ENCODE results near the gene OR5H15. TPM values are rescaled to one million over a fixed set of nuclear protein-coding genes. Genes with fewer than 3 reads are reported as not detected.
"Not testable (repeated sequence)": the region's sequence is repeated elsewhere in the genome, so short reads cannot be mapped to it uniquely, and the experiment has no call there.

OR5H15 gene
- not detected in 2 replicates for total RNA-seq
- long read RNA-seq = 0 reads

GRCh38 chr3:98166396-98166795 is at the start of gene OR5H15:
Gene OR5H15, plus strand, starts transcription at chr3:98166696. Its CDS starts 2,004 bp downstream, at chr3:98168700.
- H3K9me3 Mint-ChIP-seq (ENCODE audit: low read depth) = no peaks in the 10 kb centered on the region
- DNase-seq (ENCODE audit: low spot score, unreplicated experiment) = no peak
- no peak within 1 kb of the TSS for H3K27ac Mint-ChIP-seq
- no peak within 1 kb of the TSS for H3K4me3 Mint-ChIP-seq (ENCODE audit: low read depth)
- H3K36me3 Mint-ChIP-seq (ENCODE audit: insufficient read depth) = no peaks in the 10 kb centered on the region
- H3K27me3 Mint-ChIP-seq = no peaks in the 10 kb centered on the region
- no peaks in the 10 kb centered on the region for H3K4me1 Mint-ChIP-seq (ENCODE audit: low read depth)
- TF ChIP-seq CTCF (IDR thresholded peaks at IDR 0.05; ENCODE audit: unreplicated experiment) = no peak

- no peaks in the 10 kb centered on the region for H3K36me3 Mint-ChIP-seq (ENCODE audit: insufficient read depth)
- H3K27me3 Mint-ChIP-seq = no peaks in the 10 kb centered on the region
- no peak within 1 kb of the TSS for H3K4me3 Mint-ChIP-seq (ENCODE audit: low read depth)
- TF ChIP-seq CTCF (IDR thresholded peaks at IDR 0.05; ENCODE audit: unreplicated experiment) = no peak
- H3K9me3 Mint-ChIP-seq (ENCODE audit: low read depth) = no peaks in the 10 kb centered on the region
- H3K4me1 Mint-ChIP-seq (ENCODE audit: low read depth) = no peaks in the 10 kb centered on the region
- H3K27ac Mint-ChIP-seq = no peak within 1 kb of the TSS
- no peak for DNase-seq (ENCODE audit: low spot score, unreplicated experiment)
These were observed 36.1 kb upstream of the OR5H15 start, which contains the start of gene OR5H1 for GRCh38 chr3:98130421-98130820. Gene OR5H1, plus strand, starts transcription at chr3:98130721. Its CDS starts 1,977 bp downstream, at chr3:98132698.

- H3K36me3 Mint-ChIP-seq (ENCODE audit: insufficient read depth) = no peaks in the 10 kb centered on the region
- H3K27me3 Mint-ChIP-seq = no peaks in the 10 kb centered on the region
- no peak for TF ChIP-seq CTCF (IDR thresholded peaks at IDR 0.05; ENCODE audit: unreplicated experiment)
- DNase-seq (ENCODE audit: low spot score, unreplicated experiment) = no peak
- H3K9me3 Mint-ChIP-seq (ENCODE audit: low read depth) = no peaks in the 10 kb centered on the region
- H3K27ac Mint-ChIP-seq = no peak overlapping the region
- no peaks in the 10 kb centered on the region for H3K4me1 Mint-ChIP-seq (ENCODE audit: low read depth)
- H3K4me3 Mint-ChIP-seq (ENCODE audit: low read depth) = no peak overlapping the region
These were observed 29.9 kb upstream of the OR5H15 start for GRCh38 chr3:98136631-98137030.

GRCh38 chr3:98137826-98138557 is 28.5 kb upstream of the OR5H15 start:
- not testable (repeated sequence) for H3K27ac Mint-ChIP-seq; H3K9me3 Mint-ChIP-seq (ENCODE audit: low read depth); H3K4me1 Mint-ChIP-seq (ENCODE audit: low read depth); H3K27me3 Mint-ChIP-seq; DNase-seq (ENCODE audit: low spot score, unreplicated experiment); H3K36me3 Mint-ChIP-seq (ENCODE audit: insufficient read depth); H3K4me3 Mint-ChIP-seq (ENCODE audit: low read depth)

- H3K27ac Mint-ChIP-seq = no peak overlapping the region
- no peak for TF ChIP-seq CTCF (IDR thresholded peaks at IDR 0.05; ENCODE audit: unreplicated experiment)
- DNase-seq (ENCODE audit: low spot score, unreplicated experiment) = no peak
- H3K4me3 Mint-ChIP-seq (ENCODE audit: low read depth) = no peak overlapping the region
- H3K27me3 Mint-ChIP-seq = no peaks in the 10 kb centered on the region
- H3K36me3 Mint-ChIP-seq (ENCODE audit: insufficient read depth) = no peaks in the 10 kb centered on the region
- H3K9me3 Mint-ChIP-seq (ENCODE audit: low read depth) = no peaks in the 10 kb centered on the region
- no peaks in the 10 kb centered on the region for H3K4me1 Mint-ChIP-seq (ENCODE audit: low read depth)
These were observed 26.0 kb upstream of the OR5H15 start for GRCh38 chr3:98140531-98140930.

- no peak within 1 kb of the TSS for H3K27ac Mint-ChIP-seq
- TF ChIP-seq CTCF (IDR thresholded peaks at IDR 0.05; ENCODE audit: unreplicated experiment) = no peak
These were observed 19.3 kb upstream of the OR5H15 start, which contains the start of gene OR5H14 for GRCh38 chr3:98147179-98147578. Gene OR5H14, plus strand, starts transcription at chr3:98147479. Its CDS starts 1,907 bp downstream, at chr3:98149386.

More at GRCh38 chr3:98147179-98147578, 19.3 kb upstream of the OR5H15 start, which contains the start of gene OR5H14:
- no peaks in the 10 kb centered on the region for H3K4me1 Mint-ChIP-seq (ENCODE audit: low read depth)
- H3K9me3 Mint-ChIP-seq (ENCODE audit: low read depth) = peaks cover 3% of the 10 kb centered on the region
- H3K36me3 Mint-ChIP-seq (ENCODE audit: insufficient read depth) = no peaks in the 10 kb centered on the region
- no peak for DNase-seq (ENCODE audit: low spot score, unreplicated experiment)
- H3K27me3 Mint-ChIP-seq = no peaks in the 10 kb centered on the region
- H3K4me3 Mint-ChIP-seq (ENCODE audit: low read depth) = no peak within 1 kb of the TSS
